ENCODE measurements around the gene LRP4. TPM values are rescaled to one million over a fixed set of nuclear protein-coding genes. Genes with fewer than 3 reads are reported as not detected.

The LRP4 gene
- polyA plus RNA-seq, 1 donor (not counting 4 experiments of a cell fraction or from before 2014, with no cell fraction given), result 3.4 TPM

- TF ChIP-seq CTCF (optimal IDR thresholded peaks at IDR 0.05 in 1 of 3, IDR thresholded peaks at IDR 0.05 in 1 of 3, conservative IDR thresholded peaks at IDR 0.05 in 1 of 3; ENCODE audit: extremely low read depth in 1 of 3, insufficient read depth in 2 of 3, low read length in 3 of 3) (no peak), EZH2 (IDR thresholded peaks at IDR 0.05; ENCODE audit: low read length) (no peak)
- no peak for FAIRE-seq
- Histone ChIP-seq H3K27me3 (ENCODE audit: control insufficient read depth, extremely low read depth, insufficient read depth, low read length) (no peaks in the 10 kb centered on the region), H2AFZ (ENCODE audit: control insufficient read depth, low read length) (peak overlapping the region; percentile 72), H3K9ac (ENCODE audit: control insufficient read depth, extremely low read depth, insufficient read depth, low read length) (peak overlapping the region; percentile 81), H3K79me2 (ENCODE audit: control insufficient read depth, insufficient read depth, low read length) (no peaks in the 10 kb centered on the region), H3K9me3 (ENCODE audit: control insufficient read depth, low read depth, low read length) (no peaks in the 10 kb centered on the region), H3K9me1 (ENCODE audit: control insufficient read depth, extremely low read depth, insufficient read depth, low read length) (no peaks in the 10 kb centered on the region), H3K4me1 (ENCODE audit: control insufficient read depth, extremely low read depth, insufficient read depth, low read length) (peaks cover 58% of the 10 kb centered on the region), H3K4me3 (ENCODE audit: control insufficient read depth in 2 of 3, extremely low read depth in 1 of 3, insufficient read depth in 2 of 3, low read depth in 1 of 3, low read length in 3 of 3) (peak overlapping the region; percentile 51 to 84 (median 83)), H4K20me1 (ENCODE audit: control insufficient read depth, extremely low read depth, insufficient read depth, low read length) (no peaks in the 10 kb centered on the region), H3K4me2 (ENCODE audit: control insufficient read depth, extremely low read depth, insufficient read depth, low read depth, low read length) (peak overlapping the region; percentile 93), H3K27ac (ENCODE audit: control insufficient read depth, insufficient read depth, low read length) (peak overlapping the region; percentile 78), H3K36me3 (ENCODE audit: control insufficient read depth in 2 of 2, extremely low read depth in 1 of 2, insufficient read depth in 2 of 2, low read length in 2 of 2) (no peaks in the 10 kb centered on the region)
- dilution Hi-C loops (cut with MboI; ENCODE audit: extremely low pct_ligation_motif_present, low sequenced_read_pairs), result no loop called here
- no peak for DNase-seq (ENCODE audit: low read depth, low spot score)
These were observed 628 bp downstream of the LRP4 start for GRCh38 chr11:46917762-46918082.

GRCh38 chr11:46917109-46917761, 1.1 kb downstream of the LRP4 start:
- TF ChIP-seq CTCF (optimal IDR thresholded peaks at IDR 0.05 in 1 of 3, IDR thresholded peaks at IDR 0.05 in 1 of 3, conservative IDR thresholded peaks at IDR 0.05 in 1 of 3; ENCODE audit: extremely low read depth in 1 of 3, insufficient read depth in 2 of 3, low read length in 3 of 3), result no peak
- DNase-seq (ENCODE audit: low read depth, low spot score) (no peak), FAIRE-seq (no peak)
- no peaks in the 10 kb centered on the region for H3K79me2 ChIP-seq (ENCODE audit: control insufficient read depth, insufficient read depth, low read length)
- no peaks in the 10 kb centered on the region for H3K27me3 ChIP-seq (ENCODE audit: control insufficient read depth, extremely low read depth, insufficient read depth, low read length)
- H2AFZ ChIP-seq (ENCODE audit: control insufficient read depth, low read length), result peak overlapping the region; percentile 72
- dilution Hi-C loops (cut with MboI; ENCODE audit: extremely low pct_ligation_motif_present, low sequenced_read_pairs), result no loop called here
- H3K4me1 ChIP-seq (ENCODE audit: control insufficient read depth, extremely low read depth, insufficient read depth, low read length), result peaks cover 63% of the 10 kb centered on the region
- H3K9ac ChIP-seq (ENCODE audit: control insufficient read depth, extremely low read depth, insufficient read depth, low read length), result peak overlapping the region; percentile 81
- H3K4me2 ChIP-seq (ENCODE audit: control insufficient read depth, extremely low read depth, insufficient read depth, low read depth, low read length), result peak overlapping the region; percentile 93
- H3K9me1 ChIP-seq (ENCODE audit: control insufficient read depth, extremely low read depth, insufficient read depth, low read length), result no peaks in the 10 kb centered on the region
- H3K9me3 ChIP-seq (ENCODE audit: control insufficient read depth, low read depth, low read length), result no peaks in the 10 kb centered on the region
- H3K27ac ChIP-seq (ENCODE audit: control insufficient read depth, insufficient read depth, low read length), result peak overlapping the region; percentile 78
- H3K4me3 ChIP-seq (ENCODE audit: control insufficient read depth in 2 of 3, extremely low read depth in 1 of 3, insufficient read depth in 2 of 3, low read depth in 1 of 3, low read length in 3 of 3), result peak overlapping the region; percentile 51 to 84 (median 83)
- no peaks in the 10 kb centered on the region for H4K20me1 ChIP-seq (ENCODE audit: control insufficient read depth, extremely low read depth, insufficient read depth, low read length)
- H3K36me3 ChIP-seq (ENCODE audit: control insufficient read depth in 2 of 2, extremely low read depth in 1 of 2, insufficient read depth in 2 of 2, low read length in 2 of 2), result no peaks in the 10 kb centered on the region

Measured in keratinocyte (primary cell).